Liver (tissue), 9 donors: ENCODE results near the gene CARD8. TPM values are rescaled to one million over a fixed set of nuclear protein-coding genes. Genes with fewer than 3 reads are reported as not detected.

ENCODE experiments used
- DNase-seq: peaks from one replicate; pipeline ENCODE4 v3.0.0-alpha.2; 2017; ENCODE audit warnings: low spot score
- H3K27ac ChIP-seq, 2 donors: one replicate each; pipeline ENCODE4 v1.7.0; 2013; ENCODE audit warnings: inconsistent platforms in 2 of 2, low read length in 2 of 2, control low read depth in 1 of 2, low read depth in 1 of 2, mild to moderate bottlenecking in 1 of 2
- H3K27me3 ChIP-seq, 4 donors: one replicate each; pipeline versions ENCODE4 v1.6.1 to v1.7.0; 2013; ENCODE audit warnings: low read length in 3 of 4, inconsistent platforms in 1 of 4, mild to moderate bottlenecking in 1 of 4, moderate library complexity in 1 of 4; ENCODE audit not compliant: control insufficient read depth in 4 of 4, insufficient read depth in 4 of 4
- H3K36me3 ChIP-seq, 4 donors: one replicate each; pipeline versions ENCODE4 v1.6.1 to v1.7.0; 2013; ENCODE audit warnings: low read length in 3 of 4, mild to moderate bottlenecking in 3 of 4, low read depth in 1 of 4, moderate library complexity in 1 of 4; ENCODE audit not compliant: control insufficient read depth in 4 of 4, insufficient read depth in 3 of 4
- H3K4me1 ChIP-seq, 4 donors: one replicate each; pipeline versions ENCODE4 v1.6.1 to v1.7.0; 2013; ENCODE audit warnings: low read length in 3 of 4, mild to moderate bottlenecking in 3 of 4, moderate library complexity in 1 of 4; ENCODE audit not compliant: control insufficient read depth in 4 of 4, insufficient read depth in 4 of 4
- H3K4me3 ChIP-seq, 3 donors: one replicate each; pipeline versions ENCODE4 v1.6.1 to v1.7.0; 2013; ENCODE audit warnings: low read length in 3 of 3, control low read depth in 1 of 3, low read depth in 1 of 3, mild to moderate bottlenecking in 1 of 3
- H3K9ac ChIP-seq, 2 donors: one replicate each; pipeline ENCODE4 v1.7.0; 2013; ENCODE audit warnings: low read length in 2 of 2, mild to moderate bottlenecking in 2 of 2, moderate library complexity in 2 of 2, control low read depth in 1 of 2, low read depth in 1 of 2
- H3K9me3 ChIP-seq, 4 donors: one replicate each; pipeline versions ENCODE4 v1.6.1 to v1.7.0; 2013; ENCODE audit warnings: low read length in 3 of 4; ENCODE audit not compliant: control insufficient read depth in 4 of 4
- ATF3 ChIP-seq: IDR thresholded peaks from 2 replicates; pipeline ENCODE4 v1.6.1; 2016; ENCODE audit warnings: antibody characterized with exemption
- CTCF ChIP-seq: fragments of 150-350 bp; IDR thresholded peaks from 2 replicates; pipeline ENCODE4 v1.5.1; 2017; ENCODE audit warnings: improper control_type of control experiment, low read depth, low read length; ENCODE audit not compliant: missing input control
- EGR1 ChIP-seq, 2 donors: IDR thresholded peaks; 2 replicates each; pipeline ENCODE4 v1.6.1; 2016 to 2018; ENCODE audit warnings: antibody characterized with exemption in 2 of 2, low read depth in 2 of 2
- FOXA1 ChIP-seq: IDR thresholded peaks from 2 replicates; pipeline ENCODE4 v1.6.1; 2016; ENCODE audit warnings: antibody characterized with exemption
- FOXA2 ChIP-seq: IDR thresholded peaks from 2 replicates; pipeline ENCODE4 v1.6.1; 2016; ENCODE audit warnings: antibody characterized with exemption
- GABPA ChIP-seq, 2 donors: IDR thresholded peaks in 1 of 2; conservative IDR thresholded peaks in 1 of 2; 2 replicates each; pipeline ENCODE4 v1.6.1; 2016; ENCODE audit warnings: antibody characterized with exemption in 2 of 2, mild to moderate bottlenecking in 1 of 2, moderate library complexity in 1 of 2
- HNF4A ChIP-seq, 2 donors: conservative IDR thresholded peaks; 2 replicates each; pipeline ENCODE4 v1.6.1; 2016; ENCODE audit warnings: antibody characterized with exemption in 2 of 2, mild to moderate bottlenecking in 2 of 2
- HNF4G ChIP-seq: IDR thresholded peaks from 2 replicates; pipeline ENCODE4 v1.6.1; 2016; ENCODE audit warnings: antibody characterized with exemption
- JUND ChIP-seq, 2 donors: IDR thresholded peaks; 2 replicates each; pipeline ENCODE4 v1.6.1; 2016; ENCODE audit warnings: antibody characterized with exemption in 2 of 2
- MAX ChIP-seq: IDR thresholded peaks from 2 replicates; pipeline ENCODE4 v1.6.1; 2016; ENCODE audit warnings: antibody characterized with exemption
- NR2F2 ChIP-seq: IDR thresholded peaks from 2 replicates; pipeline ENCODE4 v1.6.1; 2016; ENCODE audit warnings: antibody characterized with exemption
- RAD21 ChIP-seq, 2 donors: IDR thresholded peaks; 2 replicates each; pipeline ENCODE4 v1.6.1; 2016; ENCODE audit warnings: antibody characterized with exemption in 2 of 2, mild to moderate bottlenecking in 2 of 2
- REST ChIP-seq: IDR thresholded peaks from 2 replicates; pipeline ENCODE4 v1.6.1; 2016; ENCODE audit warnings: antibody characterized with exemption, mild to moderate bottlenecking
- RXRA ChIP-seq, 2 donors: IDR thresholded peaks; 2 replicates each; pipeline ENCODE4 v1.6.1; 2017 to 2018; ENCODE audit warnings: antibody characterized with exemption in 2 of 2, mild to moderate bottlenecking in 1 of 2
- SP1 ChIP-seq: IDR thresholded peaks from 2 replicates; pipeline ENCODE4 v1.6.1; 2018; ENCODE audit warnings: antibody characterized with exemption, mild to moderate bottlenecking
- TAF1 ChIP-seq: conservative IDR thresholded peaks from 2 replicates; pipeline ENCODE4 v1.6.1; 2016; ENCODE audit warnings: antibody characterized with exemption, mild to moderate bottlenecking
- YY1 ChIP-seq: IDR thresholded peaks from 2 replicates; pipeline ENCODE4 v1.6.1; 2016; ENCODE audit warnings: antibody characterized with exemption, mild to moderate bottlenecking
- ZBTB33 ChIP-seq: IDR thresholded peaks from 2 replicates; pipeline ENCODE4 v1.6.1; 2016; ENCODE audit warnings: antibody characterized with exemption
- WGBS: extraction: QIAGEN DNeasy Blood & Tissue Kit; methylation state at CpG from one replicate; pipeline ENCODE4 v1.1.7; 2013; 5-methylcytosine and 5-hydroxymethylcytosine counted together
- polyA plus RNA-seq, 2 donors: library from polyadenylated mRNA; stranded (reverse) in 1 of 2; unstranded in 1 of 2; fragments of 200-250 nt in 1 of 2; fragments of >200 nt in 1 of 2; fragmentation: Nextera tagmentation in 1 of 2; extraction: Ambion mirVana in 1 of 2; gene quantifications; one replicate each; pipeline versions ENCODE4 v1.2.1 to v1.2.3, GENCODE V29; 2013 to 2015
- total RNA-seq, 2 donors: library from RNA; depleted of rRNA; stranded (reverse); fragments of >200 nt; gene quantifications; one replicate each; pipeline ENCODE4 v1.2.3, GENCODE V29; 2014
- donor health status: healthy.
- donor health status: healthy.
- donor health status: healthy.
- donor health status: healthy.
- donor health status: healthy.

CARD8 gene
- total RNA-seq (10 to 100 TPM; 30.9 to 36.3 TPM), polyA plus RNA-seq (10 to 100 TPM in 1 of 2 donors, 1 to 10 TPM in 1; 9.4 to 13.8 TPM)

GRCh38 chr19:48255376-48256303, at the start of gene CARD8:
Gene CARD8 (minus strand): TSS chr19:48255912. CDS start chr19:48241020, 14,892 bp downstream.
- TF ChIP-seq HNF4G (peak; percentile 37), SP1 (peak; percentile 44), FOXA1 (no peak), GABPA (IDR thresholded peaks at IDR 0.05 in 1 of 2, conservative IDR thresholded peaks at IDR 0.05 in 1 of 2) (peak; percentile 93 to 94), TAF1 (peak; percentile 96), YY1 (peak; percentile 100), RXRA (IDR thresholded peaks at IDR 0.05) (peak; percentile 16 to 47), NR2F2 (peak; percentile 57), REST (peak; percentile 82), ATF3 (peak; percentile 38), MAX (no peak), CTCF (peak; percentile 12), HNF4A (conservative IDR thresholded peaks at IDR 0.05) (peak in 1 of 2 donors; percentile 33), FOXA2 (no peak), JUND (IDR thresholded peaks at IDR 0.05) (peak in 1 of 2 donors; percentile 58), RAD21 (IDR thresholded peaks at IDR 0.05) (peak in 1 of 2 donors; percentile 15), EGR1 (IDR thresholded peaks at IDR 0.05; ENCODE audit: low read depth in 2 of 2) (no peak), ZBTB33 (peak; percentile 26)

More at GRCh38 chr19:48255376-48256303, at the start of gene CARD8:
- H3K36me3 ChIP-seq: no peaks in the 10 kb centered on the region
- H3K27ac ChIP-seq: peak within 1 kb of the TSS; percentile 85 to 90
- peak; percentile 82 for DNase-seq
- H3K27me3 ChIP-seq: no peaks in the 10 kb centered on the region
- peaks cover 7 to 12% (median 9%) of the 10 kb centered on the region in 4 donors for H3K4me1 ChIP-seq
- no peaks in the 10 kb centered on the region for H3K9me3 ChIP-seq
- peak within 1 kb of the TSS; percentile 63 to 87 (median 75) for H3K4me3 ChIP-seq
- H3K9ac ChIP-seq: peak within 1 kb of the TSS; percentile 83 to 98
- 11% methylated on average over 15 of the region's 15 CpGs for WGBS
